ENCODE measurements around the gene SGPP2.
"Not testable (repeated sequence)": the region's sequence is repeated elsewhere in the genome, so short reads cannot be mapped to it uniquely, and the experiment has no call there.

The SGPP2 gene

GRCh38 chr2:222424276-222424728 is at the start of gene SGPP2:
TSS of gene SGPP2 (plus strand) at chr2:222424543. CDS start at chr2:222424603, 60 bp downstream.
- Mint-ChIP-seq H3K27ac (peak within 1 kb of the TSS; percentile 60), H3K4me3 (peak within 1 kb of the TSS; percentile 81), H3K27me3 (ENCODE audit: low read depth) (peaks cover 41% of the 10 kb centered on the region), H3K9me3 (no peaks in the 10 kb centered on the region), H3K36me3 (ENCODE audit: low read depth) (no peaks in the 10 kb centered on the region), H3K4me1 (ENCODE audit: low read depth) (peaks cover 20% of the 10 kb centered on the region)
- DNase-seq (ENCODE audit: low spot score): no peak

- Mint-ChIP-seq H3K4me1 (ENCODE audit: low read depth) (no peaks in the 10 kb centered on the region), H3K27ac (no peak overlapping the region), H3K4me3 (no peak overlapping the region), H3K9me3 (no peaks in the 10 kb centered on the region), H3K27me3 (ENCODE audit: low read depth) (no peaks in the 10 kb centered on the region), H3K36me3 (ENCODE audit: low read depth) (no peaks in the 10 kb centered on the region)
- DNase-seq (ENCODE audit: low spot score): no peak
Observed at GRCh38 chr2:222375798-222376197, 48.5 kb upstream of the SGPP2 start.

- Mint-ChIP-seq H3K27ac (no peak overlapping the region), H3K36me3 (ENCODE audit: low read depth) (no peaks in the 10 kb centered on the region), H3K27me3 (ENCODE audit: low read depth) (no peaks in the 10 kb centered on the region), H3K4me1 (ENCODE audit: low read depth) (no peaks in the 10 kb centered on the region), H3K9me3 (no peaks in the 10 kb centered on the region), H3K4me3 (no peak overlapping the region)
- no peak for DNase-seq (ENCODE audit: low spot score)
Observed at GRCh38 chr2:222380456-222380855, 43.9 kb upstream of the SGPP2 start.

GRCh38 chr2:222381566-222381965 is 42.8 kb upstream of the SGPP2 start:
- Mint-ChIP-seq H3K9me3 (no peaks in the 10 kb centered on the region), H3K36me3 (ENCODE audit: low read depth) (no peaks in the 10 kb centered on the region), H3K4me3 (no peak overlapping the region), H3K27ac (no peak overlapping the region), H3K4me1 (ENCODE audit: low read depth) (no peaks in the 10 kb centered on the region), H3K27me3 (ENCODE audit: low read depth) (no peaks in the 10 kb centered on the region)
- no peak for DNase-seq (ENCODE audit: low spot score)

GRCh38 chr2:222383255-222383654 is 41.1 kb upstream of the SGPP2 start:
- no peaks in the 10 kb centered on the region for H3K27me3 Mint-ChIP-seq (ENCODE audit: low read depth)
- H3K9me3 Mint-ChIP-seq: no peaks in the 10 kb centered on the region
- no peak overlapping the region for H3K27ac Mint-ChIP-seq
- no peak overlapping the region for H3K4me3 Mint-ChIP-seq
- no peaks in the 10 kb centered on the region for H3K4me1 Mint-ChIP-seq (ENCODE audit: low read depth)
- H3K36me3 Mint-ChIP-seq (ENCODE audit: low read depth): no peaks in the 10 kb centered on the region
- DNase-seq (ENCODE audit: low spot score): no peak

GRCh38 chr2:222391743-222392285 is 32.5 kb upstream of the SGPP2 start:
- H3K36me3 Mint-ChIP-seq (ENCODE audit: low read depth): no peaks in the 10 kb centered on the region
- H3K27ac Mint-ChIP-seq: no peak overlapping the region
- H3K27me3 Mint-ChIP-seq (ENCODE audit: low read depth): no peaks in the 10 kb centered on the region
- no peaks in the 10 kb centered on the region for H3K4me1 Mint-ChIP-seq (ENCODE audit: low read depth)
- no peak overlapping the region for H3K4me3 Mint-ChIP-seq
- DNase-seq (ENCODE audit: low spot score): no peak
- H3K9me3 Mint-ChIP-seq: no peaks in the 10 kb centered on the region

- H3K27me3 Mint-ChIP-seq (ENCODE audit: low read depth): no peaks in the 10 kb centered on the region
- H3K4me3 Mint-ChIP-seq: no peak overlapping the region
- no peaks in the 10 kb centered on the region for H3K9me3 Mint-ChIP-seq
- H3K4me1 Mint-ChIP-seq (ENCODE audit: low read depth): no peaks in the 10 kb centered on the region
- no peaks in the 10 kb centered on the region for H3K36me3 Mint-ChIP-seq (ENCODE audit: low read depth)
- DNase-seq (ENCODE audit: low spot score): no peak
- no peak overlapping the region for H3K27ac Mint-ChIP-seq
Observed at GRCh38 chr2:222393733-222394267, 30.5 kb upstream of the SGPP2 start.

- Mint-ChIP-seq H3K36me3 (ENCODE audit: low read depth) (no peaks in the 10 kb centered on the region), H3K27ac (no peak overlapping the region), H3K27me3 (ENCODE audit: low read depth) (no peaks in the 10 kb centered on the region), H3K9me3 (no peaks in the 10 kb centered on the region), H3K4me1 (ENCODE audit: low read depth) (no peaks in the 10 kb centered on the region), H3K4me3 (no peak overlapping the region)
- no peak for DNase-seq (ENCODE audit: low spot score)
Observed at GRCh38 chr2:222398446-222398885, 25.9 kb upstream of the SGPP2 start.

- Mint-ChIP-seq H3K4me1 (ENCODE audit: low read depth) (no peaks in the 10 kb centered on the region), H3K4me3 (no peak overlapping the region), H3K27me3 (ENCODE audit: low read depth) (no peaks in the 10 kb centered on the region), H3K9me3 (no peaks in the 10 kb centered on the region), H3K27ac (no peak overlapping the region), H3K36me3 (ENCODE audit: low read depth) (no peaks in the 10 kb centered on the region)
- no peak for DNase-seq (ENCODE audit: low spot score)
Observed at GRCh38 chr2:222399038-222399783, 25.1 kb upstream of the SGPP2 start.

GRCh38 chr2:222404151-222404905 is 20.0 kb upstream of the SGPP2 start:
- Mint-ChIP-seq H3K4me1 (ENCODE audit: low read depth) (no peaks in the 10 kb centered on the region), H3K36me3 (ENCODE audit: low read depth) (no peaks in the 10 kb centered on the region), H3K27me3 (ENCODE audit: low read depth) (no peaks in the 10 kb centered on the region), H3K9me3 (no peaks in the 10 kb centered on the region), H3K27ac (no peak overlapping the region), H3K4me3 (no peak overlapping the region)
- DNase-seq (ENCODE audit: low spot score): no peak

- Mint-ChIP-seq H3K4me1 (ENCODE audit: low read depth) (no peaks in the 10 kb centered on the region), H3K27me3 (ENCODE audit: low read depth) (no peaks in the 10 kb centered on the region), H3K9me3 (peaks cover 5% of the 10 kb centered on the region), H3K4me3 (no peak overlapping the region), H3K36me3 (ENCODE audit: low read depth) (no peaks in the 10 kb centered on the region), H3K27ac (no peak overlapping the region)
- DNase-seq (ENCODE audit: low spot score): no peak
Observed at GRCh38 chr2:222408684-222409083, 15.7 kb upstream of the SGPP2 start.

- Mint-ChIP-seq H3K27me3 (ENCODE audit: low read depth) (no peaks in the 10 kb centered on the region), H3K4me1 (ENCODE audit: low read depth) (no peaks in the 10 kb centered on the region), H3K9me3 (peaks cover 10% of the 10 kb centered on the region), H3K27ac (no peak overlapping the region), H3K4me3 (no peak overlapping the region), H3K36me3 (ENCODE audit: low read depth) (no peaks in the 10 kb centered on the region)
- no peak for DNase-seq (ENCODE audit: low spot score)
Observed at GRCh38 chr2:222410534-222410933, 13.8 kb upstream of the SGPP2 start.

- H3K9me3 Mint-ChIP-seq: peaks cover 14% of the 10 kb centered on the region
- not testable (repeated sequence) for H3K27me3 Mint-ChIP-seq (ENCODE audit: low read depth); H3K4me3 Mint-ChIP-seq; H3K36me3 Mint-ChIP-seq (ENCODE audit: low read depth); DNase-seq (ENCODE audit: low spot score); H3K27ac Mint-ChIP-seq; H3K4me1 Mint-ChIP-seq (ENCODE audit: low read depth)
Observed at GRCh38 chr2:222412334-222412733, 12.0 kb upstream of the SGPP2 start.

GRCh38 chr2:222413295-222413911 is 10.9 kb upstream of the SGPP2 start:
- peaks cover 14% of the 10 kb centered on the region for H3K9me3 Mint-ChIP-seq
- H3K27ac Mint-ChIP-seq: no peak overlapping the region
- DNase-seq (ENCODE audit: low spot score): no peak
- H3K36me3 Mint-ChIP-seq (ENCODE audit: low read depth): no peaks in the 10 kb centered on the region
- H3K4me3 Mint-ChIP-seq: no peak overlapping the region
- H3K4me1 Mint-ChIP-seq (ENCODE audit: low read depth): no peaks in the 10 kb centered on the region
- no peaks in the 10 kb centered on the region for H3K27me3 Mint-ChIP-seq (ENCODE audit: low read depth)

Measured in T-helper 2 cell treated with Interferon-gamma antibody and Interleukin-4, amounts not matched to agents 5 μg/mL and 100 μg/mL, for 36 hours (primary cell).